Natural killer cell (primary cell): ENCODE results near the gene STXBP5L. TPM values are rescaled to one million over a fixed set of nuclear protein-coding genes. Genes with fewer than 3 reads are reported as not detected.

Source experiments
- ATAC-seq, 3 donors: fragments of 150-1000 bp in 2 of 3; fragments of 200-7000 bp in 1 of 3; cut with Tn5 transposase; 1 replicate in 1 of 3; 2 replicates in 2 of 3; pipeline ENCODE4 v1.10.0; 2021; ENCODE audit warnings: mild to moderate bottlenecking in 2 of 3, moderate library complexity in 2 of 3
- DNase-seq, 2 donors: peaks; one replicate each; pipeline versions ENCODE4 v3.0.0 to v3.0.0-alpha.2; 2013 to 2021; ENCODE audit warnings: mixed read lengths in 1 of 2
- H3K27ac ChIP-seq: one replicate; pipeline ENCODE4 v1.5.1; 2013; ENCODE audit warnings: mild to moderate bottlenecking, low read length
- H3K27me3 ChIP-seq: one replicate; pipeline ENCODE4 v1.6.1; 2013; ENCODE audit warnings: low read length; ENCODE audit not compliant: control insufficient read depth, insufficient read depth
- H3K36me3 ChIP-seq: one replicate; pipeline ENCODE4 v1.6.1; 2013; ENCODE audit warnings: low read length; ENCODE audit not compliant: control insufficient read depth, insufficient read depth
- H3K4me1 ChIP-seq: one replicate; pipeline ENCODE4 v1.6.1; 2013; ENCODE audit warnings: low read length; ENCODE audit not compliant: control insufficient read depth, insufficient read depth
- H3K4me3 ChIP-seq: one replicate; pipeline ENCODE4 v1.5.1; 2013; ENCODE audit warnings: low read length
- H3K9me3 ChIP-seq: one replicate; pipeline ENCODE4 v1.6.1; 2013; ENCODE audit warnings: low read length; ENCODE audit not compliant: control insufficient read depth, insufficient read depth
- H3K27ac Mint-ChIP-seq, 2 donors: one replicate each; pipeline ENCODE4 v1.8.0; 2022; ENCODE audit warnings: mild to moderate bottlenecking in 2 of 2, mixed read lengths in 2 of 2, moderate library complexity in 1 of 2
- H3K27me3 Mint-ChIP-seq, 2 donors: one replicate each; pipeline ENCODE4 v1.8.0; 2022; ENCODE audit warnings: low read depth in 2 of 2, mixed read lengths in 2 of 2
- H3K36me3 Mint-ChIP-seq: one replicate; pipeline ENCODE4 v1.8.0; 2022; ENCODE audit warnings: mixed read lengths
- H3K4me1 Mint-ChIP-seq, 2 donors: one replicate each; pipeline ENCODE4 v1.8.0; 2022; ENCODE audit warnings: mixed read lengths in 2 of 2
- H3K4me3 Mint-ChIP-seq: one replicate; pipeline ENCODE4 v1.8.0; 2022; ENCODE audit warnings: mild to moderate bottlenecking, moderate library complexity, mixed read lengths
- H3K9me3 Mint-ChIP-seq, 2 donors: one replicate each; pipeline ENCODE4 v1.8.0; 2022; ENCODE audit warnings: mixed read lengths in 2 of 2
- CTCF ChIP-seq: fragments of 200-600 bp; IDR thresholded peaks from one replicate; pipeline ENCODE4 v1.8.0; 2022; ENCODE audit warnings: antibody characterized with exemption
- WGBS: methylation state at CpG from one replicate; pipeline ENCODE4 v1.1.7; 2013; ENCODE audit warnings: missing lambda C conversion rate; ENCODE audit not compliant: insufficient coverage; 5-methylcytosine and 5-hydroxymethylcytosine counted together
- intact Hi-C: fragments of 100-400 bp; cut with micrococcal nuclease; formaldehyde crosslinking; loops from one replicate; pipeline ENCODE4 v1.14.2; 2022
- total RNA-seq, 4 donors: library from RNA; stranded (reverse); fragments of 120-200 nt in 1 of 4; gene quantifications; one replicate each; pipeline versions ENCODE4 v1.2.3 to v1.2.4, GENCODE V29; 2013 to 2022

STXBP5L gene
- total RNA-seq, 3 donors from 2014 or later (not counting 1 experiment from before 2014, with no cell fraction given), result not detected

GRCh38 chr3:120903221-120903620, 4.8 kb upstream of the STXBP5L start:
- no peak overlapping the region for H3K27ac Mint-ChIP-seq
- ATAC-seq (no peak), DNase-seq (no peak)
- H3K4me1 Mint-ChIP-seq, result peaks cover 3 to 7% of the 10 kb centered on the region in 2 donors
- H3K4me1 ChIP-seq, result peaks cover 4% of the 10 kb centered on the region
- H3K4me3 ChIP-seq, result no peak overlapping the region
- TF ChIP-seq CTCF, result no peak
- H3K4me3 Mint-ChIP-seq, result no peak overlapping the region
- H3K27ac ChIP-seq, result no peak overlapping the region
- H3K27me3 ChIP-seq, result peaks cover 9% of the 10 kb centered on the region
- 98% methylated on average over 4 of the region's 4 CpGs for WGBS
- peaks cover 16 to 29% of the 10 kb centered on the region in 2 donors for H3K27me3 Mint-ChIP-seq
- intact Hi-C loops, result no loop called here
- no peaks in the 10 kb centered on the region for H3K9me3 ChIP-seq
- no peaks in the 10 kb centered on the region for H3K36me3 ChIP-seq
- peaks cover 9% of the 10 kb centered on the region in 2 donors for H3K9me3 Mint-ChIP-seq
- H3K36me3 Mint-ChIP-seq, result no peaks in the 10 kb centered on the region

- peaks cover 5 to 10% of the 10 kb centered on the region in 2 donors for H3K4me1 Mint-ChIP-seq
- H3K9me3 ChIP-seq, result no peaks in the 10 kb centered on the region
- H3K27ac ChIP-seq, result no peak overlapping the region
- H3K9me3 Mint-ChIP-seq, result peaks cover 6 to 10% of the 10 kb centered on the region in 2 donors
- H3K27ac Mint-ChIP-seq, result no peak overlapping the region
- peaks cover 16% of the 10 kb centered on the region for H3K36me3 Mint-ChIP-seq
- ATAC-seq (no peak), DNase-seq (no peak)
- H3K4me3 ChIP-seq, result no peak overlapping the region
- H3K36me3 ChIP-seq, result no peaks in the 10 kb centered on the region
- peaks cover 21% of the 10 kb centered on the region for H3K27me3 ChIP-seq
- intact Hi-C loops, result no loop called here
- peaks cover 37 to 55% of the 10 kb centered on the region in 2 donors for H3K27me3 Mint-ChIP-seq
- H3K4me1 ChIP-seq, result peaks cover 10% of the 10 kb centered on the region
- TF ChIP-seq CTCF, result no peak
- peak overlapping the region; percentile 61 for H3K4me3 Mint-ChIP-seq
- WGBS, result 19% methylated on average over 11 of the region's 11 CpGs
These were observed 361 bp upstream of the STXBP5L start for GRCh38 chr3:120907659-120908029.

- Histone ChIP-seq H3K4me1 (peaks cover 10% of the 10 kb centered on the region), H3K27ac (no peak overlapping the region), H3K9me3 (no peaks in the 10 kb centered on the region), H3K27me3 (peaks cover 19% of the 10 kb centered on the region), H3K4me3 (no peak overlapping the region), H3K36me3 (no peaks in the 10 kb centered on the region)
- peaks cover 16% of the 10 kb centered on the region for H3K36me3 Mint-ChIP-seq
- no peak overlapping the region for H3K27ac Mint-ChIP-seq
- peaks cover 5 to 10% of the 10 kb centered on the region in 2 donors for H3K4me1 Mint-ChIP-seq
- no peak for TF ChIP-seq CTCF
- intact Hi-C loops, result no loop called here
- H3K9me3 Mint-ChIP-seq, result peaks cover 9 to 10% of the 10 kb centered on the region in 2 donors
- 2% methylated on average over 16 of the region's 26 CpGs for WGBS
- peaks cover 37 to 55% of the 10 kb centered on the region in 2 donors for H3K27me3 Mint-ChIP-seq
- ATAC-seq (no peak), DNase-seq (no peak)
- H3K4me3 Mint-ChIP-seq, result peak overlapping the region; percentile 35
These were observed 993 bp downstream of the STXBP5L start for GRCh38 chr3:120908795-120909601.

- ATAC-seq (no peak), DNase-seq (no peak)
- Mint-ChIP-seq H3K9me3 (peaks cover 9 to 10% of the 10 kb centered on the region in 2 donors), H3K36me3 (peaks cover 16% of the 10 kb centered on the region), H3K27me3 (peaks cover 37 to 55% of the 10 kb centered on the region in 2 donors), H3K4me3 (peak overlapping the region; percentile 22), H3K27ac (no peak overlapping the region), H3K4me1 (peaks cover 5 to 10% of the 10 kb centered on the region in 2 donors)
- no peak for TF ChIP-seq CTCF
- Histone ChIP-seq H3K9me3 (no peaks in the 10 kb centered on the region), H3K27me3 (peaks cover 19% of the 10 kb centered on the region), H3K4me1 (peaks cover 10% of the 10 kb centered on the region), H3K4me3 (no peak overlapping the region), H3K36me3 (no peaks in the 10 kb centered on the region), H3K27ac (no peak overlapping the region)
- intact Hi-C loops, result no loop called here
- 10% methylated on average over 4 of the region's 4 CpGs for WGBS
These were observed 1.5 kb downstream of the STXBP5L start for GRCh38 chr3:120909602-120909878.
